NCI-H2196 (cell line): Measurements from ENCODE around the gene ADCY9.
"Not testable (repeated sequence)": the region's sequence is repeated elsewhere in the genome, so short reads cannot be mapped to it uniquely, and the experiment has no call there.

Experiments used
- DNase-seq: peaks from one replicate; lab custom pipeline; 2025; ENCODE audit not compliant: unreplicated experiment; lab: John Stamatoyannopoulos, UW

ADCY9 gene

DNA sequence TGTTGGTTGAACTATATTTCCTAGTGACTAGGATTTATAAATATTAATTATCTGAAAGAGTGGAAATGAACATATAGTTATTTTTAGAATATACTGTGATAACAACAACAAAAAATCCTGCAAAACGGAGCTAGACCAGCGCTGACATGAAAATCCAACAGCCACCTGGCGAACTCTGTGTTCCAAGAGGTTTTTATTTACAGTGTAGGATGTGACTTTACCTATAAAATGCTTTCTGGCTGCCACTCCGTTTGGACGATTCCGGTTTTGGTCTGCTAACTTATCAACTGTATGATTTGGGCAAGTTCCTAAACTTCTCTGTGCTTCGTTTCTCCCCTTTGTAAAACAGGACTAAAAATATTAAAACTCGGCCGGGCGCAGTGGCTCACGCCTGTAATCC is 73.7 kb downstream of the ADCY9 start:
- no peak for DNase-seq

DNA sequence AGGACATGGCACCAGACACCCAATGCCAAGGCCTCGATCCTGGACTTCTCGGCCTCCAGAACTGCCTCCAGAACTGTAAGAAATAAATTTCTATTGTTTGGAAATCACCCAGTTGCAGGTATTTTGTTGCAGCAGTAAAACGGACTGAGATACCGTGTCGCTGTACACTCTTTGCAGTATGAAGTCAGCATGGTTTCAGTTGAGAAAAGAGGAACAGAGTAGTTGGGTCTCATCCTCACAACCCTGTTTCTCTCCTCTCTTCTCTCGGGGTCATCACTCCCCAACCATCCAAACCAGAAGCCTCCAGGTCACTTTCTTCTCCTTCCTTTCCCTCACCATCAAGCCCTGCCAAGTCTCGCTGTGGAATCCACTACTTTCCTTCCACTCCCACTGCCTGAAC is 77.8 kb downstream of the ADCY9 start:
- no peak for DNase-seq

DNA sequence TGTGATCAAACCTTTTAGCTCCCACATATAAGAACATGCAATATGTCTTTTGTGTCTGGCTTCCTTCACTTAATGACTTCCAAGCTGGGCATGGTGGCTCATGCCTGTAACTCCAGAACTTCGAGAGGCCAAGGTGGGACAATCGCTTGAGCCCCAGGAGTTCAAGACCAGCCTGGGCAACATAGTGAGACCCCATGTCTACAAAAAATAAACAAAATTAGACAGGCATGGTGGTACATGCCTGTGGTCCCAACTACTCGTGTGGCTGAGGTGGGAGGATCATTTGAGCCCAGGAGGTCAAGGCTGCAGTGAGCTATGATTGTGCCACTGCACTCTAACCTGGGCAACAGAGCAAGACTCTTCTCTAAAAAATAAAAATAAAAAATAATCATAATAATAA is 79.3 kb downstream of the ADCY9 start:
- not testable (repeated sequence) for DNase-seq

DNA sequence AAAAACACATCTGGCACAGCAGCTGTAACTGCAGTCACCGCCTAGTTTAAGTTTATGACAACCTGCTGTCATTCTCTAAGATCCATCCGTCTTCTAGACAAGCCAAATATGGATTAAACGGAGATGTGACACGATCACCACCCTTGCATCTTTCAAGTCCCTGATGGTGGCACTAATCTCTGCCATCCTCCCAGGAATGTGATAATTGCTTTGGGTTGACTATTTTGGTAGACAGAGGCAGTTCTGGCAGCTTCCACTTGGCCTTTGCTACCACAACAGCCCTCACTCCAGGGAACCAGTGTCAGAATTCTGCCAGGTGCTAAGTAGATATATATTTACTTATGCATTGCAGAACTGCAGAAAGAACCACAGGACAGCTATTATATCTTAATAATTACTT is 81.3 kb downstream of the ADCY9 start:
- no peak for DNase-seq

DNA sequence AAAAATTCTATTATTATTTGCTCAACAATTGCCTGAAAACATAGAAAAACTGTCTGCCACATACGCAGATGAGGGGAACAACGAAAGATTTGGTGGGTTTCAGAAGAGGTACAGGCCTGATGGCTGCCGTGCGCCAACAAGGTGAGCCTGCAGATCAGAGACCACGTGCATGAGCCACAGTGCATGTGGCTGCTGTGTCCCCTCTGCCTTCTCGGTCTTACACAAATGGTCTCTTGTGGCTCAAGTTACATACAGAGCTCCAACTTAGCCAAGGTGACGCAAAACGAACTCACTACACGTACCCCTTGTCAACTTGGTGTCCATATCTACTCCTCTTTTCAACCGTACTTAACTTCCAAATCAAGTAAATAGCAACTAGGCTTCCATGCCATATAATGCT is 82.3 kb downstream of the ADCY9 start:
- no peak for DNase-seq

DNA sequence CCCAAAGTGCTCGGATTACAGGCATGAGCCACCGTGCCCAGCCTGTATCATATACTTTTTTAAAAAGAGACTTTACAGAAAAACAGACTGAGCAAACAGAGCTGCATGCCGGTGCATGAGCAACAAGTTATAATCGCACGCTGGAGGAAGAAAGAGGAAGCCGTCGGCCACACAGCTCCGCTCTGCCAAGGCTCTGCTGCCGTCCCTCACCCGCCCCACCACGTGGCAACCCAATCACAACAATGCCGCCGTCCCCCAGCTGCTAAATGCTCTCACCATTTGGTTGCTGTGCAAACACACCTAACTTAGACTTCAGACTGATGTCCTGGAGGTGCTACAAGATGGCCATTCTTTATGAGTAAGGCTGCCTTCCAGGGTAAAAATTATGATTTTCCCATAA is 83.5 kb downstream of the ADCY9 start:
- DNase-seq, result peak; percentile 22

DNA sequence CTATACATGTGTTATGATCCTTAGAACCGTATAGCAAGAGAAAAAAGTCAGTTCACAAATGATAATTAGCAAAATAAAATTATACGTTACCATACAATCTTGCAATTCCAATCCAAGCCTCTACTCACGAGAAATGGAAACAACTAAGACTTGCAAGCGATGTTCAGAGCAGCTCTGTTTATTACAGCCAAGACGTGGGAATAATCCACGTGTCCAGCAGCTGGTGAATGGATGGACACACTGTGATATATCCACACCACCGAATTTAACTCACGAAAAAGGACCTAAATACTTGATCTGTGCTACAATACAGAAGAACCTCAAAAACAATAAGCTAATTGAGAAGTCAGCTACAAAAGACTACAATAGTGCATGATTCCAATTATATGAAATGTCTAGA is 88.1 kb downstream of the ADCY9 start:
- DNase-seq, result no peak

DNA sequence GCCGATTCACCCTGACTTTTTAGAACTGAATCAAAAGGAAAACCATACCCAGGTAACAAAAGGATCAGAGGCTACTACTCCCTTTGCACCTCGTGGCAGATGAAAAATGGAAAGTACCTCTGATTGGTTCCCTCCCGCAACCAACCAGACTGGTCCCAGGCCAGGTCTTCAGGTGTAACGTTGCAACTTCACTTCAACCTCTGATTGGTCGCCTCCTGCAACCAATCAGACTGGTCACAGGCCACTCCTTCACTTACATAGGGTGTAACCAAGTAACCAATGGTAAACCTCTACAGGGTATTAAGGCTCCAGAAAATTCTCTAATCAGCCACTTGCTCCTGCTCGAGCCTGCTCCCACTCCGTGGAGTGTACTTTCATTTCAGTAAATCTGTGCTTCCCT is 89.4 kb downstream of the ADCY9 start:
- DNase-seq, result no peak

DNA sequence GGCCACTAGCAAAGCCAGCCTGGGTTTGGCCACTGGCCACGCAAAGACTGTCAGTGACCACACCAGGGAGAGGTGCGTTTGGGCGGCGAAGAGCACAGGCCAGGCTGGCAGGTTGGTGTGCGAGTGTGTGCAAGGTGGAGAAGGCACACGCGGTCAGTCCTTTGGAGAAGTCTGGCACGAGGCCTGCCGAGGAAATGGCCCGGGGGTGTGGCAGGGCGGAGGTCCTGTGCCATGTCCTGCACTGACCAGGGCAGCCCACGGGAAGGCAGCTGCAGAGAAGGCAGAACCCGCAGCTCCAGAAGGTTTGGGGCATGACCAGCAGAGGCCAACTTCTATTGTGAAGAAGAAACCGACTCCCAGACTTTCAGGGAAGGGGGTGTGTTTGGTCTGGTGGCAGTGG is 90.8 kb downstream of the ADCY9 start:
- DNase-seq, result no peak

DNA sequence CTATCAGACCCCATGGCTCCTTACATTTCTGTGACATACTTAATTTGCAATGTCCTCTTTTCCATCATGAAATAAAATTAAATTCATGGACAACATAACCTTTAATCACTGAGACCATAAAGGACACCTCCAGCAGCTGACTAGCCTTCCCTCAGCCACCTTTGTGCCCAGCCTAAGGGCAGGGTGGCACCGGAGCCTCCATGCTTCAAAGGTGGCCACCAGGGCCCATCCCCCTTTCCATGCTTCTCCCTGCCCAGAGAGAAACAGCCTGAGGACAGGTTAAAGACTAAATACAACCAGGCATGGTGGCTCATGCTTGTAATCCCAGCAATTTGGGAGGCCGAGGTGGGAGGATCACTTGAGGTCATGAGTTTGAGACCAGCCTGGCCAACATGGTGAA is 94.3 kb downstream of the ADCY9 start:
- no peak for DNase-seq

DNA sequence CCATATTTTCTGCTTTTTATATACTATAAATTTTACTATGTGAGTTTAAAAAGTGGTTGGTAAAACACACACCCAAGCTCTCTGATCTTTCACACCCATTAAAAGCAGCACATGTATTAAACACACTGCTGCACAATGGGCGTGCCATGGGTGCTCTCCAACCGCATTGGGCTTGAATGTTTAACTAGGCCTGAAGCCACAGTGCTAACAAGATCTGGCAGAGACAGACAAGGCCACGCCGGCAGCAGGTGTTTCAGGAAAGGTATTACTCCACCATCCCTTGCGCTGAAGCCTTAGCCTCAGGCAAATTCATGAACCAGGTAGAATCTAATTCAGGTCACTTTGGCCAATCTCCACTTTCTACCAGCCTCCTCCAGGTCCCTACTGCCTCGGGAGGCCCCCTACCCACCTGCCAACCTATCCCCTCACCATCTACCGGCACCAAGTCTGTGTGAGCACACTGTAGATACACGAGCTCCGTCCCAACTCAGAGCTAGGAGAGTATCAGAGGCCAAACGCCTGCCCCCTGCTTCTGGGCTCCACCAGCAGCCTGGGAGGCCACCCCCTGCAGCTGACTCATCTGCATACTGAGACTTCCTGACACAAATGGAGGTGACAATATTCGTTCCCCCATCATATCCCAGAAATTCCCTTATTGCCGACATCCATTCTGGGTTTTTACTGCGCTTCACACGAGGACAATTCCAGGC is 95.0 kb downstream of the ADCY9 start:
- peak; percentile 96 for DNase-seq

DNA sequence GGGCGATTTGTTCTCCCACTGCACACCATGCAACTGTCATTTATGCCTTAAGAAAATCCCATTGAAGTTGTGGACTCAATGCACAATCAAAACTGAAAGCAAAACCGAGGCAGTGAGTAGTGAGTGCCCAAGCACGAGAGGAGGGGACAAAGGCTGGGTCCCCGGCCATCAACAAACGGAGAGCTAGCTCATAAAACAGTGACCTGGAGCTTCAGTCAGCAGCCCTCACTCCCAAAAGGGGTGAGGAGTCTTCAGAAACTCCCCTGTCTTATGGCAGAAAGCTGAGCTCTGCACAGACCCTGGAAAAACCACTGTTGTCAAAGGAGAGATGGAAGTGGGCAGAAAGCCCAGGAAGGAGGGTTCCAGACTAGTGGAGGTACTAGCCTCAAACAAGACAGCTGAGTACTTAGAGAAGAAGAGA is 96.9 kb downstream of the ADCY9 start:
- DNase-seq, result peak; percentile 63

DNA sequence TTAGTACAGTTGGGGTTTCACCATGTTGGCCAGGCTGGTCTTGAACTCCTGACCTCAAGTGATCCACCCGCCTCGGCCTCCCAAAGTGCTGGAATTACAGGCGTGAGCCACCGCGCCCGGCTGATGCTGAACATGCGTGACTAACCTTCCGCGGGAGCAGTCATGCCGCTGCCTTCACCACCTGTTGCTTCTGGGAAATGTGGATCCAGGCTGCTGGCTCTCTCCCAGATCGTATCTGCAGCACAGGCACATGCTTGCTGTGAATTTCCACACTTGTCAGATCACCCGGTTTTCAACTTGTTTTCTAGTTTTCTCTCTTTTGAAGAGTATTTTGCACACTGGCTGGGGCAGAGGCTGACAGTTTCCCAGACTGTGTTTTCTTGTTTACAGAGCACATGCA is 97.9 kb downstream of the ADCY9 start:
- DNase-seq, result peak; percentile 9

DNA sequence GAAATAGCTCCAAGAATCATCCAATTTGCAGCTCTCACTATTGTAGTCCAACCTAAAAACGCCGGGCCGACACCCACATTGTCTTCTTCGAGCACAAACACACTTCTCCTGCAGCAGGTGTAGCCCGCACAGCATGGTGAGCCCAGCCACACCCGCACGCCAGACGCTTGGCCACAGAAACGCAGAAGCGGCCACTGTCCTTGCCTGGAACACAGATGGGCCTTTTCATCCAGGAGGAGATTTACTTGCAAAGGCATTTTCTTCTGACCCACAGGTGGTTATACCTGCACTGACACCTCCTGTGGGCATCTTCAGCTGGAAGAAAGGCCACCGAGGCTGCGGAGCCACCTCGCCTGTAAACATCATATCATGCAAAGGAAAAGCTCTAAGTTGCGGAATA is 98.4 kb downstream of the ADCY9 start:
- no peak for DNase-seq

DNA sequence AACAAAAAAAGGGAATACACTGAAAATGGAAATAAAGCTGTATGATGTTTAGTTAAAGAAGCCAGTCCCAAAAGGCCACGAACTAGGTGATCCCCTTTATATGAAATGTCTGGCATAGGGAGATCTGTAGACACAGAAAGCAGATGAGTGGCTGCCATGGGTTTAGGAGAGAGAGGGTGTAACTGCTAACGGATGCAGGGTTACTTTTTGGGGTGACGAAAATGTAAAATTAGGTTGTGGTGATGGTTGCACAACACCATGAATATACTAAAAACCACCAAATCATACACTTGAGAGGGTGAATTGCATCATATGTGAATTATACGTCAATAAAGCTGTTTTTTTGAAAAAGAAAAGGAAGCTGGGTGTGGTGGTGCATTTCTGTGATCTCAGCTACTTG is 99.6 kb downstream of the ADCY9 start:
- DNase-seq, result no peak

DNA sequence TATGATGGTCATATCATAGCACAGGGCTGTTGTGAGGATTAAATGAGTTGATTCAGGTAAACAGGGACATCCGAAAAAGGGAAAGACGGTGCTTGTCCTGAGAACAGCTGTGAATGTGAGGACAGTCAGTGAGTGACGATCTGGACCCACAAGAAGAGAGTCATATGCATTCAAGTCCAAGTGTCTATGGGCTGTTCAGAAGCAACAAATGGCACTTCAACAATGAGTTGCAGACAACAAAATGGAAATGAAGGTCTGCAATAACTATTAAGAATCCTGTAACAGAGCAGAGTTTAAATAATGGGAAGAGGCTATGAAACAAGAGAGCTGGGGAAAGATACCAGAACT is 100.3 kb downstream of the ADCY9 start:
- DNase-seq, result no peak

DNA sequence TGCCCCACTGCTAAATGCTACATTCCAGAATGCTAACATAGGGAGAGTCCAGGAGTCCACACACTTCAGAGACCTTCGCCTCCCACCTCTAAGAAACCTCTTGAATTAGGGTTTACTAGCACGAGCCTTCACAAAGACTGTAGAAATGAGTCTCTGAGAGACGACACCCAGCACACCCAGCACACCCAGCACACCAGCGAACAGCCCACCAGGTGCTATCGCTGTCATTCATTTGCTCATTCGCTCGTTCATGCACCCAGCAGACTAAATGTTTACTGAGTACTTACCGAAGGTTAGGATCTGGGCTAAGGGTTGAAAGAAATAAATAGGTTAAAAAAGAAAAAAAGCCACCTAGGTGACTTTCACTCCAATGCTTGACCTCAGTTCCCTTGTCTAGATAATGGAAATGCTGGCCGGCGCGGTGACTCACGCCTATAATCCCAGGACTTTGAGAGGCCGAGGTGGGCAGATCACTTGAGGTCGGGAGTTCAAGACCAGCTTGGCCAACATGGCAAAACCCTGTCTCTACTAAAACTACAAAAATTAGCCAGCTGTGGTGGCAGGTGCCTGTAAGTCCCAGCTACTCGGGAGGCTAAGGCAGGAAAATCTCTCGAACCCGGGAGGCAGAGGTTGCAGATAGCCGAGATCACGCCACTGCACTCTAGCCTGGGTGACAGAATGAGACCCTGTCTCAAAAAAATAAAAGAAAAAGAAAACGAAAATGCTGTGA is 100.8 kb downstream of the ADCY9 start:
- no peak for DNase-seq

DNA sequence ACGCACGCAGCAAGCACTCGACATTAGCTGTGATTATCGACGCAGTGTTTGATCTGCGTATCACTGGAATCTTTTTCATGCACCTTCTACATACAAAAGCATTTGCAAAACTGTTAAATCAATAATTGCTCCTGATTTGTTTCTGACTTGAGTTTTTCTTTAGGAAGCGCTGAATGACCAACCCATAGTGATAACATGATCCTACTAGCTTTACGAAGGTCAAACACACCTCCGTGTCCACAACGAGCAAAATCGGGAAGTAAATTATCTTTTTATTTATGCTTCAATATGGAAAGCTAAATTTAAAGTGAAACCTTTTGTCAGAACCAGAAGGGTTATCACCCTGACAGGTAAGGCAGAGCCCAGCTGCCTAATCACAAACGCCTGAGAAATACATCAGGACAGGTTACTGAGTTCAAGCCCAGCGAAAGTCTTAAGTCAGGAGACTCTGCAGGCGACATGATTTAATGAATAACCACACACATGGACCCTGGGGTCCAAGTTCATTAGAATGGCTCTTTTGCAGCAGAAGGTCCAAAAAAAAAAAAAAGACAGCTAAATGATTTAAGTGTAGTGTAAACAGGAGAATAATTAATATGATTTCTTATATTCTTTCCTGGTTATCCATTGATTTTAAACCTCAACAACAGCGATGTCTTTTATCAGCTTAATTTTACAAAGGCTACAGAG is 104.2 kb downstream of the ADCY9 start:
- DNase-seq, result no peak

DNA sequence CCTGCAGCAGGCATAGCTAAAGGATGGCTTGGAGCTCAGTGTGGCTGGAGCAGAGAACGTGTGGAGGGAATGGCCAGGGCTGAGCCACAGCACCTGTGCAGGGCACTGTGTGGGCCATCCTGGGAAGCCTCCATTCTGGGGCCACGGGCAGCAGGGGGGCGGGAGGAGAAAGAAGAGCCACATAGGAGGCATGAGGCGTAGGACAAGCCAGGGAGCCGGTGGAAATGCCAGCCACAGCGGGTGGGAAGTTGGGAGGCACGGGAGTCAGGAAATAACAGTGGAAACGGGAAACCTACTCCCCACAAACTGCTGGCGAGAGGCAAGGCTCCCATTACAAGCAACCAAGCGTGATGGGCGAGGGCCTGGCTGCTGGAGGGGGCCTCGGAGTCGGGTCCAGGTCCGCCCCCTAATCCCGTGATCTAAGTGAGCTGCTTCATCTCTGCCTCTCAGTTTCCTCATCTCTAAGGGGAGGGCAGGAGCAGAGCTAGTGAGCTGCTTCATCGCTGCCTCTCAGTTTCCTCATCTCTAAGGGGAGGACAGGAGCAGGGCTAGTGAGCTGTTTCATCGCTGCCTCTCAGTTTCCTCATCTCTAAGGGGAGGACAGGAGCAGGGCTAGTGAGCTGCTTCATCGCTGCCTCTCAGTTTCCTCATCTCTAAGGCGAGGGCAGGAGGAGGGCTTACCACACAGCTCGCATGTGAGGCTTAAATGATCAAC is 104.9 kb downstream of the ADCY9 start:
- DNase-seq, result no peak

DNA sequence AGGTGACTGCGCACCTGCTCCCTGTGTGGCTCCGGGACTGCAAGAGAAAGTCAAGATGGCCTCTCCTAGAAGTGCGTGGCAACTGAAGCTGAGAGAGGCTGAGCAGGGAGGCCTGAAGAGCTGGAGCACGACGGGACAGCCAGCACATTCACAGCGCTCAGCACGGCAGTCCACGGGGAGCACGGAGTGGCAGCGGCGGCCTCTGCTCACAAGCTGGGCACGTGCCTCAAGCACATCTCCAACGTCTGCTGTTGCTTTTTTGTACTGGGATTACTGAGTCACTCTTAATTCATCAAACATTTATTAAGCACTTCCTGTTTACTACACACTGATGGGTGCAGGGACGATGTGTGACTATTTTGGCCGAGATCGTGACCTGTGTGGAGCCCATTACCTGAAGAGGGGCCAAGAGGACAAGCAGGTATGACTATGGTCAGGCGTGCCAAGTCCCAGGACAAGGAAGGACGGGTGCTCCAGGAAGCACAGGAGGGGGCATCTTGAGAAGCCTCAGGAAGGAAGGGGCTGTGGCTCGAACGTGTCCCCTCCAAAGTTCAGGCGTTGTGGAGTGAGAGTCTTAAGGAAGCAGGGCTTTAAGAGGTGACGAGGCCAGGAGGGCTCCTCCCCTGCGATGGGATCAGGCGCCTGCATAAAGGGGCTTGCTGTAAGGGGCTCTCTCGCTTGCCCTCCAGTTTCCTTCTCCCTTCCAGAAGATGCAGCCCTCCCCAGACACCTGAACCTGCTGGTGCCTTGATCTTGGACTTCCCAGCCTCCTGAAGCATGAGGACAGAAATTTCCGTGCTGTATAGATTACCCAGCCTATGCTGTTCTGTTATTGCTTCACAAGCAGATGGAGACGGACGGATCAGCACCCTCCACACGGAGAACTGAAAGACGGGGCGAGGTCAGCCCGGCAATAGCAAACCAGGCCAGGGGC is 105.8 kb downstream of the ADCY9 start:
- no peak for DNase-seq

DNA sequence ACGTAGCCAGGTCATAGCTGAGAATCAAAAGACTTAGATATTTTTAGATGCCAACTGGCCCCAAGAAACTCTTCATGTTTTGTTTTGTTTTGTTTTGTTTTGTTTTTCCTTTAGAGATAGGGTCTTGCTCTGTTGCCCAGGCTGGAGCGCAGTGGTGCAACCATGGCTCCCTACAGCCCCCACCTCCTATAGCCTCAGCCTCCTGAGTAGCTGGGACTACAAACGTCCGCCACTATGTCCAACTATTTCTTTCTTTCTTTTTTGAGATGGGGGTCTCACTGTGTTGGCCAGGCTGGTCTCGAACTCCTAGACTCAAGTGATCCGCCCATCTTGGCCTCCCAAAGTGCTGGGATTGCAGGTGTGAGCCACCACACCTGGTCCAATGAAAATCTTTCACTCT is 107.1 kb downstream of the ADCY9 start:
- DNase-seq, result no peak
